HUES64 (cell line): ENCODE results near the gene RAB27B.

Experiments
- H3K27ac ChIP-seq: 2 replicates; pipeline ENCODE4 v1.7.0; 2013; ENCODE audit warnings: low read depth, low read length, inconsistent platforms
- H3K27me3 ChIP-seq: 2 replicates; pipeline ENCODE4 v1.6.1; 2013; ENCODE audit warnings: mild to moderate bottlenecking, low read length; ENCODE audit not compliant: insufficient read depth
- H3K36me3 ChIP-seq: 2 replicates; pipeline ENCODE4 v1.6.1; 2013; ENCODE audit warnings: mild to moderate bottlenecking, low read length; ENCODE audit not compliant: insufficient read depth
- H3K4me1 ChIP-seq: 2 replicates; pipeline ENCODE4 v1.6.1; 2013; ENCODE audit warnings: mild to moderate bottlenecking, low read length, moderate library complexity; ENCODE audit not compliant: insufficient read depth
- H3K4me3 ChIP-seq: 2 replicates; pipeline ENCODE4 v1.5.1; 2013; ENCODE audit warnings: mild to moderate bottlenecking, low read length, moderate library complexity
- H3K9ac ChIP-seq: 2 replicates; pipeline ENCODE4 v1.6.1; 2013; ENCODE audit warnings: mild to moderate bottlenecking, low read depth, low read length
- H3K9me3 ChIP-seq: 2 replicates; pipeline ENCODE4 v1.6.1; 2013; ENCODE audit warnings: low read depth, low read length; ENCODE audit not compliant: insufficient read depth
- WGBS: fragments of 150-250, 120-280 bp; methylation state at CpG from one replicate; pipeline ENCODE4 v1.1.7; 2013; ENCODE audit warnings: missing lambda C conversion rate; 5-methylcytosine and 5-hydroxymethylcytosine counted together

RAB27B gene

GRCh38 chr18:54871231-54871630 lies 43.0 kb downstream of the RAB27B start:
- WGBS: 94% methylated on average over 6 of the region's 6 CpGs
- H3K36me3 ChIP-seq: no peaks in the 10 kb centered on the region

GRCh38 chr18:54872681-54873080 lies 44.4 kb downstream of the RAB27B start:
- Histone ChIP-seq H3K4me3 (no peak overlapping the region), H3K9ac (no peak overlapping the region), H3K36me3 (no peaks in the 10 kb centered on the region), H3K9me3 (no peaks in the 10 kb centered on the region), H3K4me1 (no peaks in the 10 kb centered on the region), H3K27ac (no peak overlapping the region), H3K27me3 (no peaks in the 10 kb centered on the region)
- 83% methylated on average over 1 of the region's 1 CpG for WGBS

More at GRCh38 chr18:54871231-54871630, 43.0 kb downstream of the RAB27B start:
- Histone ChIP-seq H3K9ac (no peak overlapping the region), H3K9me3 (no peaks in the 10 kb centered on the region), H3K27me3 (no peaks in the 10 kb centered on the region), H3K4me1 (no peaks in the 10 kb centered on the region), H3K4me3 (no peak overlapping the region), H3K27ac (no peak overlapping the region)

DNA sequence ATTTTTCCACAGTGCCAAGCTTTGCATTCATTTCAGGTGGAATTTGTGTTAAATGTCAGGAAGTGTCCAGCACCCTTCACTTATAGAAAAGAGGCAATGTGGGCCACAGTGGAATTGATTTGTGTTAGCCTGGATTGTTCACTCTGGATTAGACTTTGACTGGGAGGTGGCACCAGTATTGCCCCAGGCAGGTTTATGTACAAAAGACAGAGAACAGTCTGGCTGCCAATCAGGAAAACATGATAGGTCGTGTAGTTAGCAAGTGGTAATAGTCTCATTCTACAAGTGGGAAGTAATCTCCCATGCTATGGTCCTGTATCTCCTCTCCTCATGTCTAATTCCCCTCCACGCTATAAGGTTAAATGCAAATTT lies 45.6 kb downstream of the RAB27B start:
- H3K4me1 ChIP-seq: no peaks in the 10 kb centered on the region
- no peak overlapping the region for H3K4me3 ChIP-seq
- no peak overlapping the region for H3K9ac ChIP-seq
- no peak overlapping the region for H3K27ac ChIP-seq
- H3K27me3 ChIP-seq: no peaks in the 10 kb centered on the region
- 83% methylated on average over 2 of the region's 2 CpGs for WGBS
- no peaks in the 10 kb centered on the region for H3K9me3 ChIP-seq
- H3K36me3 ChIP-seq: no peaks in the 10 kb centered on the region

- no peak overlapping the region for H3K4me3 ChIP-seq
- WGBS: 94% methylated on average over 3 of the region's 3 CpGs
Measured at GRCh38 chr18:54875063-54875462, 46.8 kb downstream of the RAB27B start.

GRCh38 chr18:54877076-54877475 lies 48.8 kb downstream of the RAB27B start:
- no peak overlapping the region for H3K4me3 ChIP-seq
- whole genome bisulfite sequencing: 95% methylated on average over 1 of the region's 1 CpG

More at GRCh38 chr18:54875063-54875462, 46.8 kb downstream of the RAB27B start:
- Histone ChIP-seq H3K4me1 (no peaks in the 10 kb centered on the region), H3K9me3 (no peaks in the 10 kb centered on the region), H3K27me3 (no peaks in the 10 kb centered on the region), H3K36me3 (no peaks in the 10 kb centered on the region), H3K27ac (no peak overlapping the region), H3K9ac (no peak overlapping the region)

DNA sequence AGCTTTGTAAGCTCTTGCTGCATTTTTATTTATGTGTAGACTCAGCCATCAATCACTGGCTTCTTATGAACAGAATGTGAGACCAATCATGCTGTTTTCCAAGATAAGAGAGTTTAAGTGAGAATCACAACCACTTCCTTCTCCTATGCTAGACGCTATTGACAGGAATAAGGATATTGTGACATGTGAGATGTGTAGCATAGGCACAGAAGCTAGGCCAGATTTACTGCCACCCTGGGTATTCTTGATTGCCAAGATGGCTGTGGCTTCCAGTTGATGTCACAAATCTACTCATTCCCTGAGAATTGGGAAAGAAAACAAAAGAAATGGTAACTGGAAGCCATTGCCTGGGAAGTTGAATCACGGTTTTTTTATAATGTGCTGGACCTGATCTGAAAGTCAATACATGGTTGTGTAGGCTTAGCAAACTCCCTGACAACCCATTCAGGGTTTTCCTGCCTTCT lies 49.9 kb downstream of the RAB27B start:
- H3K4me1 ChIP-seq: peaks cover 6% of the 10 kb centered on the region; the same call in 1 of the 2 replicates
- WGBS: 84% methylated on average over 2 of the region's 2 CpGs

More at GRCh38 chr18:54877076-54877475, 48.8 kb downstream of the RAB27B start:
- Histone ChIP-seq H3K9ac (no peak overlapping the region), H3K4me1 (peaks cover under 1% of the 10 kb centered on the region; the same call in 1 of the 2 replicates), H3K27me3 (no peaks in the 10 kb centered on the region), H3K9me3 (no peaks in the 10 kb centered on the region), H3K36me3 (no peaks in the 10 kb centered on the region), H3K27ac (no peak overlapping the region)

DNA sequence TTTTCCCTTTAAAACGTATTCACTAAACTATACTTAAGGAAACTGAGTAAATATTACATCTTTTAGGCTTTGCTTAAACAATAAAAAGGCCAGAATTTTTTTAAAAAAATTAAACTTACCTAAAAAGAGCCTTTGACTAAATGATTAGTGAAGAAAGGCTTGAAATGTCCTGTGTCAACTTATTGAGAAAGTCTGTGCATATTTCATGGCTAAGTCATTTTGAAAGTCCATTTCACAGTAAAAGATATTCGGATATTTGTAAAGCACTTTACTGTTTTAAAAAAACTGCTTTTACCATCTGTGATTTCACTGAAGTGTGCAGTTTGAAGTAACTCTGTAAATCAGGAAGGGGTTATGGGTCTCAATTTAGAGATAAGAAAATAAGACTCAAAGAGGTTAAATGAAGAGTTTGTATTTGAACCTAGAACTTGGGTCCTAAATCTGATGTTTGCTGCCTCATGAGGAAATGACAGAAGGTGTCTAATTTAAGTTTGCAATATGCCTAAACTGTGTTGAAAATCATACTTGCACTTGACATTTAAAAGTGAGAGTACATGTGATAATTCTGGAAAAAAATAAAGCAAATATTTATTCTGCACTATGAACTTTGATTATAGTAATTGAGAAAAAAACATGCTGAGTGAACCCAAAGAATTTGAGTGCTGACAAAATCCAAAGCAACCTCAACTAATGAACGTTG lies 50.5 kb downstream of the RAB27B start:
- no peak overlapping the region for H3K27ac ChIP-seq
- H3K9ac ChIP-seq: no peak overlapping the region
- WGBS: 90% methylated on average over 2 of the region's 3 CpGs
- no peak overlapping the region for H3K4me3 ChIP-seq
- H3K36me3 ChIP-seq: no peaks in the 10 kb centered on the region
- H3K27me3 ChIP-seq: no peaks in the 10 kb centered on the region
- H3K4me1 ChIP-seq: peaks cover 6% of the 10 kb centered on the region; the same call in 1 of the 2 replicates
- H3K9me3 ChIP-seq: no peaks in the 10 kb centered on the region

More for the DNA sequence above, 49.9 kb downstream of the RAB27B start:
- Histone ChIP-seq H3K36me3 (no peaks in the 10 kb centered on the region), H3K4me3 (no peak overlapping the region), H3K27me3 (no peaks in the 10 kb centered on the region), H3K9me3 (no peaks in the 10 kb centered on the region), H3K9ac (no peak overlapping the region), H3K27ac (no peak overlapping the region)

GRCh38 chr18:54879691-54880090 lies 51.4 kb downstream of the RAB27B start:
- no peaks in the 10 kb centered on the region for H3K9me3 ChIP-seq
- no peak overlapping the region for H3K27ac ChIP-seq
- no peak overlapping the region for H3K9ac ChIP-seq
- 66% methylated on average over 4 of the region's 4 CpGs for WGBS
- peaks cover 6% of the 10 kb centered on the region; the same call in 1 of the 2 replicates for H3K4me1 ChIP-seq
- no peaks in the 10 kb centered on the region for H3K36me3 ChIP-seq
- no peak overlapping the region for H3K4me3 ChIP-seq
- no peaks in the 10 kb centered on the region for H3K27me3 ChIP-seq

- H3K36me3 ChIP-seq: no peaks in the 10 kb centered on the region
- no peaks in the 10 kb centered on the region for H3K9me3 ChIP-seq
- H3K27me3 ChIP-seq: no peaks in the 10 kb centered on the region
- no peak overlapping the region for H3K4me3 ChIP-seq
- 69% methylated on average over 5 of the region's 5 CpGs for WGBS
- H3K4me1 ChIP-seq: peaks cover 6% of the 10 kb centered on the region; the same call in 1 of the 2 replicates
- no peak overlapping the region for H3K27ac ChIP-seq
- H3K9ac ChIP-seq: no peak overlapping the region
Measured at GRCh38 chr18:54880395-54881105, 52.3 kb downstream of the RAB27B start.

- no peaks in the 10 kb centered on the region for H3K36me3 ChIP-seq
- no peak overlapping the region for H3K27ac ChIP-seq
Measured at GRCh38 chr18:54881229-54881768, 53.0 kb downstream of the RAB27B start.

GRCh38 chr18:54882318-54882717 lies 54.0 kb downstream of the RAB27B start:
- WGBS: 66% methylated on average over 4 of the region's 4 CpGs
- no peak overlapping the region for H3K9ac ChIP-seq

More at GRCh38 chr18:54881229-54881768, 53.0 kb downstream of the RAB27B start:
- Histone ChIP-seq H3K4me1 (peaks cover 6% of the 10 kb centered on the region; the same call in 1 of the 2 replicates), H3K27me3 (no peaks in the 10 kb centered on the region), H3K4me3 (no peak overlapping the region), H3K9ac (no peak overlapping the region), H3K9me3 (no peaks in the 10 kb centered on the region)
- WGBS: 91% methylated on average over 6 of the region's 6 CpGs

More at GRCh38 chr18:54882318-54882717, 54.0 kb downstream of the RAB27B start:
- Histone ChIP-seq H3K9me3 (no peaks in the 10 kb centered on the region), H3K4me3 (no peak overlapping the region), H3K27ac (no peak overlapping the region), H3K27me3 (no peaks in the 10 kb centered on the region), H3K4me1 (peaks cover 6% of the 10 kb centered on the region; the same call in 1 of the 2 replicates), H3K36me3 (no peaks in the 10 kb centered on the region)
